ENCODE measurements around the gene MYF5. TPM values are rescaled to one million over a fixed set of nuclear protein-coding genes. Genes with fewer than 3 reads are reported as not detected.

Gene MYF5
- total RNA-seq, 1 donor from 2014 or later = not detected

- H3K27me3 Mint-ChIP-seq (ENCODE audit: low read depth) = peaks cover 9% of the 10 kb centered on the region
Observed at GRCh38 chr12:80747800-80748199, 31.1 kb downstream of the MYF5 start.

GRCh38 chr12:80749456-80749855, 32.7 kb downstream of the MYF5 start:
- Mint-ChIP-seq H3K36me3 (ENCODE audit: low read depth) (no peaks in the 10 kb centered on the region), H3K27me3 (ENCODE audit: low read depth) (peaks cover 2% of the 10 kb centered on the region), H3K27ac (ENCODE audit: unreplicated experiment) (no peak overlapping the region), H3K9me3 (ENCODE audit: low read depth) (peaks cover 4% of the 10 kb centered on the region), H3K4me3 (ENCODE audit: unreplicated experiment) (no peak overlapping the region), H3K4me1 (ENCODE audit: low read depth) (peaks cover 4% of the 10 kb centered on the region)
- no peak for DNase-seq (ENCODE audit: low spot score)
- no peak for TF ChIP-seq CTCF (IDR thresholded peaks at IDR 0.05)

More at GRCh38 chr12:80747800-80748199, 31.1 kb downstream of the MYF5 start:
- DNase-seq (ENCODE audit: low spot score) = no peak
- Mint-ChIP-seq H3K9me3 (ENCODE audit: low read depth) (peaks cover 4% of the 10 kb centered on the region), H3K4me1 (ENCODE audit: low read depth) (peaks cover 4% of the 10 kb centered on the region), H3K36me3 (ENCODE audit: low read depth) (no peaks in the 10 kb centered on the region), H3K4me3 (ENCODE audit: unreplicated experiment) (no peak overlapping the region), H3K27ac (ENCODE audit: unreplicated experiment) (no peak overlapping the region)
- TF ChIP-seq CTCF (IDR thresholded peaks at IDR 0.05) = no peak

GRCh38 chr12:80752464-80752863, 35.8 kb downstream of the MYF5 start:
- TF ChIP-seq CTCF (IDR thresholded peaks at IDR 0.05) = no peak
- Mint-ChIP-seq H3K9me3 (ENCODE audit: low read depth) (peaks cover 4% of the 10 kb centered on the region), H3K36me3 (ENCODE audit: low read depth) (no peaks in the 10 kb centered on the region), H3K4me3 (ENCODE audit: unreplicated experiment) (no peak overlapping the region), H3K4me1 (ENCODE audit: low read depth) (peaks cover 9% of the 10 kb centered on the region), H3K27ac (ENCODE audit: unreplicated experiment) (no peak overlapping the region), H3K27me3 (ENCODE audit: low read depth) (peaks cover 2% of the 10 kb centered on the region)
- no peak for DNase-seq (ENCODE audit: low spot score)

GRCh38 chr12:80754274-80754673, 37.6 kb downstream of the MYF5 start:
- no peak for DNase-seq (ENCODE audit: low spot score)
- no peak overlapping the region for H3K4me3 Mint-ChIP-seq (ENCODE audit: unreplicated experiment)
- peaks cover 5% of the 10 kb centered on the region for H3K4me1 Mint-ChIP-seq (ENCODE audit: low read depth)
- peaks cover 4% of the 10 kb centered on the region for H3K9me3 Mint-ChIP-seq (ENCODE audit: low read depth)
- H3K27ac Mint-ChIP-seq (ENCODE audit: unreplicated experiment) = no peak overlapping the region
- TF ChIP-seq CTCF (IDR thresholded peaks at IDR 0.05) = no peak
- H3K36me3 Mint-ChIP-seq (ENCODE audit: low read depth) = no peaks in the 10 kb centered on the region
- peaks cover 2% of the 10 kb centered on the region for H3K27me3 Mint-ChIP-seq (ENCODE audit: low read depth)

GRCh38 chr12:80756875-80757274, 40.2 kb downstream of the MYF5 start:
- Mint-ChIP-seq H3K27ac (ENCODE audit: unreplicated experiment) (no peak overlapping the region), H3K36me3 (ENCODE audit: low read depth) (no peaks in the 10 kb centered on the region), H3K4me1 (ENCODE audit: low read depth) (peaks cover 5% of the 10 kb centered on the region), H3K9me3 (ENCODE audit: low read depth) (no peaks in the 10 kb centered on the region), H3K27me3 (ENCODE audit: low read depth) (no peaks in the 10 kb centered on the region), H3K4me3 (ENCODE audit: unreplicated experiment) (no peak overlapping the region)
- DNase-seq (ENCODE audit: low spot score) = no peak
- no peak for TF ChIP-seq CTCF (IDR thresholded peaks at IDR 0.05)

Data from chondrocyte (in vitro differentiated cells).